ENCODE results near the gene MTCL1.

MTCL1 gene

GRCh38 chr18:8812631-8813030 is 107.3 kb downstream of the MTCL1 start:
- no peak for DNase-seq (ENCODE audit: low spot score)

DNA sequence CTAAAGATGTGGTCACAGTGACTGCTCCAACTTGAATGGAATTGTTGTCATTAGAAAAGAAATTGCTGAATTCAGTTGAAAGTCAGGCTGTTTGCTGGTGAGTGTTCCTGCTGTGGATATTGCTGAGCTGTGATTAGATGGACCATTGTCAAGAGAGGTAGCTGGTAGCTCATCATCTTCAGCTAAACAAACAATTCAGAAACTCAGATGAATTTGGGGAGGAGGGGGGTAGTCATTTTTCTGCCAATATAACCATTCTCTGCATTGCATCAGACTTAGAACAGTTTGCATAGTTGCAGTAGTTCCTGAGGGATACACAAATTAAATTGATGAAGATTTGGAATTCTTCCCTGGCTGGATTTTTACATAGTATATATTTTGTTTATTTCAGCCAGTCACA is 108.3 kb downstream of the MTCL1 start:
- DNase-seq (ENCODE audit: low spot score), result no peak

- DNase-seq (ENCODE audit: low spot score), result no peak
These were observed 108.8 kb downstream of the MTCL1 start for GRCh38 chr18:8814206-8814605.

DNA sequence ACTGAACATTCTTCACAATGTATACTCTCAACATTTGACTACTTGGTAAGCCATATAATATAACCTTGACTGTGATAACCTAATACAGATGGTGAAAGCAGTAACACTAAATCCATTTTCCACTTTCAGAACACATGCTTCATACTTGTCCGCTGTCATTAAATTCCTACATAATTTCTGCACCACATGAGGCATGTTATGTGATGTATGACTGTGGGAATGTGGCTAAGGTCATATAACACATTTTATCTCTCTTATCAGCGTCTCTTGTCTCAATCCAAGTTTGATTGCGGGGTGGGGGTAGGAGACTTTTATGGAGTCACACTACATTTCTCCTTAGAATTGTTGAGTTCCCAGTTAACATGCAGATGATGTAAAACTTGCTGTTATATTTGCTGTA is 110.9 kb downstream of the MTCL1 start:
- DNase-seq (ENCODE audit: low spot score), result no peak

- DNase-seq (ENCODE audit: low spot score), result no peak
These were observed 111.5 kb downstream of the MTCL1 start for GRCh38 chr18:8816816-8817215.

DNA sequence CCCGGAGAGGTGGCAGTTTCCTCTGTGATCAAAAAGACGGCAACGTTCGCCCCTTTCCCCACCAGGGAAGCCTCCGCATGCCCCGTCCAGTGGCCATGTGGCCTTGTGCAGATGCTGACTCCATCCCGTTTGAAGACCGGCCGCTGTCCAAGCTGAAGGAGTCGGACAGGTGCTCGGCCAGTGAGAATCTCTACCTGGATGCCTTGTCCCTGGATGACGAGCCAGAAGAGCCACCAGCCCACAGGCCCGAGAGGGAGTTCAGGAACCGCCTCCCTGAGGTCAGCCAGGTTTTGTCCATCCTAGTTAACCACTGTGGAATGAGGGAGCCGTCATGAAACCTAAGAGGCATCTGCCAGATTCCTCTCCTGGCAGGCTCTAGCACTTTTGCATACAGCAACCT is 113.6 kb downstream of the MTCL1 start:
- DNase-seq (ENCODE audit: low spot score), result no peak

DNA sequence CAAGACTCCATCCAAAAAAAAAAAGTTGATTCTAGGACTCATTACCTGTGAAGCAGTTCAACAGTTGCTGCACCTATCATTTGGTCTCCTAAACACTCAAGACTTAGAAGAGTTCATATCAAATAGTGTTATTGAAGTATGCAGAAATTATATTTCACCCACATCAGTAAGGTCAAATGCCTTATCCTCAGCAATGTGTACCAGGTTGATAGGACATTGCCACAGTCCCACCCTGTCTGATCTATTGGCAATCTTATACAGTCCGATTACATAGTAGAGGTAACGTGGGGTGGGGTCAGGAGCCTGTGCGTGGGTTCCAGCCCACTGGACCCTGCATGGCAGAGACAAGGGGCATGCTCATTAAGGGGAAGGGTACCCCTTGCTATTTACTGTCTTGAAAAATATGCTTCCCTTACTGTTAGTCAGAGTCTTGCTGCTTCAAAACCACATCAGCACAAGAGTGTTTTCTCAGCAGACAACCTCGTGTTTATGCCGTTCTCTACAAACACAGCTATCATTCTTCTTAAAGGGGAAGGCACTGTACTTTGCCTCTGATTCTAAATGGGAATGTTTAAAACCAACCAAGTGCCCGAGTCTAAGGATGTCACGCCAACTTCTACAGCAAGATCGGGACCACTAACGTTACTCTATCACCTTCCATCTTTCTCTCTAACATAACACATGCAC is 115.2 kb downstream of the MTCL1 start:
- DNase-seq (ENCODE audit: low spot score), result no peak

- DNase-seq (ENCODE audit: low spot score), result no peak
These were observed 115.7 kb downstream of the MTCL1 start for GRCh38 chr18:8821083-8821465.

- DNase-seq (ENCODE audit: low spot score), result no peak
These were observed 116.2 kb downstream of the MTCL1 start for GRCh38 chr18:8821531-8821930.

DNA sequence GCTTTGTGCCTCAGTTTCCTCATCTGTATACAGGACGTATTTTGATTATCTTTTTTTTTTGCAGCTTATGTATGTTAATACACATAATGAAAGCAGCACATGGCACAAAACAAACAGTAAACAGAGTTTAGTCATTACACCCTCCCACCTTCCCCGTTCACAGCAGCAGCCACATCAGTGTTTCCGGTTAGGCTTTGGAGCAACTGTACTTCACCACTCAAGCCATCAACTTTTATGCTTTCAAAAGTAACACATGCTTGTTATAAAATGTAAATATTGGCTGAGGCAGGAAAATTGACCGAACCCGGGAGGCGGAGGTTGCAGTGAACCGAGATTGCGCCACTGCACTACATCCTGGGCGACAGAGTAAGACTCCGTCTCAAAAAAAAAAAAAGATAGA is 117.3 kb downstream of the MTCL1 start:
- no peak for DNase-seq (ENCODE audit: low spot score)

- no peak for DNase-seq (ENCODE audit: low spot score)
These were observed 118.2 kb downstream of the MTCL1 start for GRCh38 chr18:8823530-8823929.

DNA sequence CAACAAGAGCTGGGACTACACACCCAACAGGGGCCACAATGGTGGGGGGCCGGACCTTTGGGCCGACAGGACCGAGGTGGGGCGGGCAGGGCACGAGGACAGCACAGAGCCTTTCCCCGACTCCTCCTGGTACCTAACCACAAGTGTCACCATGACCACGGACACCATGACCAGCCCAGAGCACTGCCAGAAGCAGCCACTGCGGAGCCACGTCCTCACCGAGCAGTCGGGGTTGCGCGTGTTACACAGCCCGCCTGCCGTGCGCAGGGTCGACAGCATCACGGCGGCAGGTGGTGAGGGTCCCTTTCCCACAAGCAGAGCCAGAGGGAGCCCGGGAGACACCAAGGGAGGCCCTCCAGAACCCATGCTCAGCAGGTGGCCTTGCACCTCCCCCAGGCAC is 119.5 kb downstream of the MTCL1 start:
- DNase-seq (ENCODE audit: low spot score), result no peak

DNA sequence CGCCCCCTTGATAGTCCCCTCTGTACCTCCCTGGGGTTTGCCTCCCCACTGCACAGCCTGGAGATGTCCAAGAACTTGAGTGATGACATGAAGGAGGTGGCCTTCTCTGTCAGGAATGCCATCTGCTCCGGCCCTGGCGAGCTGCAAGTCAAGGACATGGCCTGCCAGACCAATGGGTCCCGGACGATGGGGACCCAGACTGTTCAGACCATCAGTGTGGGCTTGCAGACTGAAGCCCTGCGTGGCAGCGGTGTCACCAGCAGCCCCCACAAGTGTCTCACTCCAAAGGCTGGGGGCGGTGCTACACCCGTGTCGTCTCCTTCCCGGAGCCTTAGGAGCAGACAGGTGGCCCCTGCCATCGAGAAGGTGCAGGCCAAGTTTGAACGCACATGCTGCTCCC is 119.9 kb downstream of the MTCL1 start:
- DNase-seq (ENCODE audit: low spot score), result no peak

DNA sequence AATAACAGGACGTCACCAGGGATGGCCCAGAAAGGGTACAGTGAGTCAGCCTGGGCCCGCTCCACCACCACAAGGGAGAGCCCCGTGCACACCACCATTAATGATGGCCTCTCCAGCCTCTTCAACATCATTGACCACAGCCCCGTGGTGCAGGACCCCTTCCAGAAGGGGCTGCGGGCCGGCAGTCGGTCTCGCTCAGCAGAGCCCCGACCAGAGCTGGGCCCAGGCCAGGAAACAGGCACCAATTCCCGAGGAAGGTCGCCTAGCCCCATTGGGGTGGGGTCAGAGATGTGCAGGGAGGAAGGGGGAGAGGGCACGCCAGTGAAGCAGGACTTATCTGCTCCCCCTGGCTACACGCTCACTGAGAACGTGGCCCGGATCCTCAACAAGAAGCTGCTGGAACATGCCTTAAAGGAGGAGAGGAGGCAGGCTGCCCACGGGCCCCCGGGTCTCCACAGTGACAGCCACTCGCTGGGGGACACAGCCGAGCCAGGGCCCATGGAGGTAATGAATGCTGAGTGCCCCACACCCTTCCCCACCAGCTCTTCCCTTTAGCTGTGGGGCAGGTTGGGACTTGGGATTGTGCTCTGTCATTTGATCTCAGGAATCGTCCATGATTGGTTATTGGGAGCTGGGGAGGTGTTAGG is 120.5 kb downstream of the MTCL1 start:
- no peak for DNase-seq (ENCODE audit: low spot score)

GRCh38 chr18:8826514-8826913 is 121.2 kb downstream of the MTCL1 start:
- DNase-seq (ENCODE audit: low spot score), result no peak

DNA sequence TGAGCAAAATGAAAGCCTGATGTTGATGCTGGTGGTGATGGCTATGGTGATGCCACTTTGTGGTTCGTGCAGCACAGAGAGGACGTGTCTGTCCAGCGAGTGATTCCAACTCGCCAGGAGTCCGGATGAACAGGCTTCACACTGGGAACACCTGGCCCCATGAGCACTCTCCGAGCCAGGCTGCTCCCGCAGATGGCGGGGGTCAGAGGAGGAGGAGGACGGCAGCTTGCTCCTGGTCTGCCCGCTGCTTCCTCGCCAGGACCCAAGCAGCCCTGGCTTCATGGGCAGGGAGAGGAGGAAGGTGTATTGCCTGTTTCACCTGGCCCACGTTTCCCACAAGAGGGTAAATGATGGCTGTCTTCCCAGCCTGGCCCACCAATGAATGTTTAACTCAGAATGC is 121.6 kb downstream of the MTCL1 start:
- no peak for DNase-seq (ENCODE audit: low spot score)

- DNase-seq (ENCODE audit: low spot score), result no peak
These were observed 122.9 kb downstream of the MTCL1 start for GRCh38 chr18:8828300-8828699.

DNA sequence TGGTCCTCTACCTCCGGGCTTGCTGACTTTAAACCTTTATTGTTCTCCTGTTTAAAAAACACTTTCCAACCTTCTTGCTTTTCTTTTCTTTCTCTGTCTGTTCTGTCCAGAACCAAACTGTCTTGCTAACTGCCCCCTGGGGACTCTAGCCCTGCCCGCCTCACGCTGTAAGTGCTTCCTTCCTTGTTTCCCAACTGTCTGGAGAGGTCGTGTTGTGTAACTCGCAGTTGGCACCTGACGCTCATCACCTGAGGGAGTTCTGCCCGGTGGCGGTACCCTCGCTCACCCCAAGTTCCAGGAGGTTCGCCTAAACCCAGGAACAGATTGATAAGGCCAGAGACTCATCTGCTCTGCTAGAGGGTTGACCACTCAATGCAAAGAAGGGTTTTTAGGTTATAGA is 123.4 kb downstream of the MTCL1 start:
- no peak for DNase-seq (ENCODE audit: low spot score)

- DNase-seq (ENCODE audit: low spot score), result no peak
These were observed 125.0 kb downstream of the MTCL1 start for GRCh38 chr18:8830067-8831060.

DNA sequence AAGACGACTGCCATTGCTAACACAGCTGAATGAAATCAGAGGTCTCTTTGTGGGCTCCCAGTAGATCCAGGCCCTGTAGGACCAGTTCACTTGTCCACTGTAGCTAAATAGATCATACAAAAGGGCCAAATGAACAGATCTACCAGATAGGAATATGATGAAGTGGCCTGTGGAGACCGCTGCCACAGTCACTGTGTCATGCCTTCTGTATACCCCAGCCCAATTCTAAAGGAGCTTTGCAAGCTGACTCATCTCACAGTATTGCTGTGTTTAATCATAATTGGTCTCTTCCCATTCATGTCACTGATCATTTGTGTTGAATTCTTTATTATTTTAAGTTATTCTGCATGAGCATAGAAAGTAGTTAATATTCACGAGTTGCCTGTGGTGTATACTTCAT is 125.8 kb downstream of the MTCL1 start:
- no peak for DNase-seq (ENCODE audit: low spot score)

DNA sequence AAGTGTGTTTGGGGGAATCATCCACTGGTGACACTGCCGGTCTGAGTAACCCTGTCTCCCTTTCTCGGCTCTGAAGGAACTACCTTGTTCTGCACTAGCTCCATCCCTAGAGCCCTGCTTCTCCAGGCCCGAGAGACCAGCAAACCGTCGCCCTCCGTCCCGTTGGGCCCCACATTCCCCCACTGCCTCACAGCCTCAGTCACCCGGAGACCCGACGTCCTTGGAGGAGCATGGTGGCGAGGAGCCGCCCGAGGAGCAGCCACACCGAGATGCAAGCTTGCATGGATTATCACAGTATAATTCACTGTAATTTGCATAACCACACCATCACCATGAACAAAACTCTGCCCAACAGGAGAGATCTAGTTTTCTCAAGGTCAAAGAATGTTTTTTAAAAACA is 126.2 kb downstream of the MTCL1 start:
- DNase-seq (ENCODE audit: low spot score), result no peak

DNA sequence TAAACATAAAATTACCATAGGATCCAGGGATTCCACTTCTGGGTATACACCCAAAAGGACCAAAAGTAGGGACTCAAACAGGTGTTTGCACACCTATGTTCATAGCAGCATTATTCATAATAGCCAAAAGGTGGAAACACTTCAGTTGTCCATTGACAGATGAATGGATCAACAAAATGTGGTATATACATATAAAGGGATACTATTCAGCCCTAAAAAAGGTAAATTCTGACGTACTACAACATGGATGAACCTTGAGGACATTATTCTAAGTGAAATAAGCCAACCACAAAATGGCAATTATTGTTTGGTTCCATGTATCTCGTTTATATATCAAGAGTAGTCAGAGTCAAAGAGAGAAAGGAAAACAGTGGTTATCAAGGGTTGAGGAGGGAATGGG is 128.1 kb downstream of the MTCL1 start:
- no peak for DNase-seq (ENCODE audit: low spot score)

- no peak for DNase-seq (ENCODE audit: low spot score)
These were observed 129.5 kb downstream of the MTCL1 start for GRCh38 chr18:8834881-8835280.

Data from CD4-positive, alpha-beta T cell treated with Interleukin-15 for 4 hours (primary cell).